GM19035 (cell line): ENCODE data around the gene CTDNEP1.

ENCODE experiments used
- ATAC-seq: cut with Tn5 transposase; IDR thresholded peaks from one replicate; pipeline ENCODE4 v1.9.1; 2021; ENCODE audit not compliant: unreplicated experiment

Gene CTDNEP1

GRCh38 chr17:7216242-7217112 lies 35.1 kb downstream of the CTDNEP1 start:
- no peak for ATAC-seq

- ATAC-seq: no peak
These were observed 35.8 kb downstream of the CTDNEP1 start for GRCh38 chr17:7215652-7216180.

GRCh38 chr17:7215136-7215638 lies 36.3 kb downstream of the CTDNEP1 start:
- no peak for ATAC-seq

GRCh38 chr17:7214300-7215135 lies 37.0 kb downstream of the CTDNEP1 start:
- peak; percentile 81 for ATAC-seq

GRCh38 chr17:7213895-7214299 lies 37.6 kb downstream of the CTDNEP1 start:
- no peak for ATAC-seq

GRCh38 chr17:7211491-7212273 lies 39.9 kb downstream of the CTDNEP1 start:
- no peak for ATAC-seq

GRCh38 chr17:7208754-7209460 lies 42.6 kb downstream of the CTDNEP1 start:
- ATAC-seq: no peak

GRCh38 chr17:7208027-7208571 lies 43.4 kb downstream of the CTDNEP1 start:
- no peak for ATAC-seq

GRCh38 chr17:7207120-7208001 lies 44.2 kb downstream of the CTDNEP1 start:
- ATAC-seq: no peak

- ATAC-seq: no peak
These were observed 46.0 kb downstream of the CTDNEP1 start for GRCh38 chr17:7205561-7205960.

- peak; percentile 88 for ATAC-seq
These were observed 46.6 kb downstream of the CTDNEP1 start for GRCh38 chr17:7204828-7205461.

- no peak for ATAC-seq
These were observed 47.2 kb downstream of the CTDNEP1 start for GRCh38 chr17:7204336-7204735.

- ATAC-seq: no peak
These were observed 48.1 kb downstream of the CTDNEP1 start for GRCh38 chr17:7203391-7203790.

- ATAC-seq: no peak
These were observed 54.7 kb downstream of the CTDNEP1 start for GRCh38 chr17:7196651-7197401.

GRCh38 chr17:7195971-7196370 lies 55.6 kb downstream of the CTDNEP1 start:
- no peak for ATAC-seq
